GM12864 (cell line): Measurements from ENCODE around the gene CTNNBL1.

ENCODE experiments used
- DNase-seq: peaks from one replicate; pipeline ENCODE4 v3.0.0-alpha.2; 2011; ENCODE audit warnings: low read depth
- H3K4me3 ChIP-seq: 2 replicates; pipeline ENCODE4 v1.5.1; 2011; ENCODE audit warnings: mild to moderate bottlenecking, low read depth, low read length, control low read depth
- CTCF ChIP-seq: IDR thresholded peaks from 2 replicates; pipeline ENCODE4 v1.5.1; 2011; ENCODE audit warnings: low read depth, mild to moderate bottlenecking, moderate library complexity, low read length, control low read depth, inconsistent platforms; ENCODE audit errors: missing control alignments

CTNNBL1 gene

GRCh38 chr20:37801921-37802320 is 108.1 kb downstream of the CTNNBL1 start:
- H3K4me3 ChIP-seq, result no peak overlapping the region
- no peak for TF ChIP-seq CTCF
- no peak for DNase-seq

- no peak for TF ChIP-seq CTCF
- H3K4me3 ChIP-seq, result peak overlapping the region; percentile 22; the same call in 1 of the 2 replicates
- DNase-seq, result peak; percentile 62
Measured at GRCh38 chr20:37803438-37804307, 109.8 kb downstream of the CTNNBL1 start.

DNA sequence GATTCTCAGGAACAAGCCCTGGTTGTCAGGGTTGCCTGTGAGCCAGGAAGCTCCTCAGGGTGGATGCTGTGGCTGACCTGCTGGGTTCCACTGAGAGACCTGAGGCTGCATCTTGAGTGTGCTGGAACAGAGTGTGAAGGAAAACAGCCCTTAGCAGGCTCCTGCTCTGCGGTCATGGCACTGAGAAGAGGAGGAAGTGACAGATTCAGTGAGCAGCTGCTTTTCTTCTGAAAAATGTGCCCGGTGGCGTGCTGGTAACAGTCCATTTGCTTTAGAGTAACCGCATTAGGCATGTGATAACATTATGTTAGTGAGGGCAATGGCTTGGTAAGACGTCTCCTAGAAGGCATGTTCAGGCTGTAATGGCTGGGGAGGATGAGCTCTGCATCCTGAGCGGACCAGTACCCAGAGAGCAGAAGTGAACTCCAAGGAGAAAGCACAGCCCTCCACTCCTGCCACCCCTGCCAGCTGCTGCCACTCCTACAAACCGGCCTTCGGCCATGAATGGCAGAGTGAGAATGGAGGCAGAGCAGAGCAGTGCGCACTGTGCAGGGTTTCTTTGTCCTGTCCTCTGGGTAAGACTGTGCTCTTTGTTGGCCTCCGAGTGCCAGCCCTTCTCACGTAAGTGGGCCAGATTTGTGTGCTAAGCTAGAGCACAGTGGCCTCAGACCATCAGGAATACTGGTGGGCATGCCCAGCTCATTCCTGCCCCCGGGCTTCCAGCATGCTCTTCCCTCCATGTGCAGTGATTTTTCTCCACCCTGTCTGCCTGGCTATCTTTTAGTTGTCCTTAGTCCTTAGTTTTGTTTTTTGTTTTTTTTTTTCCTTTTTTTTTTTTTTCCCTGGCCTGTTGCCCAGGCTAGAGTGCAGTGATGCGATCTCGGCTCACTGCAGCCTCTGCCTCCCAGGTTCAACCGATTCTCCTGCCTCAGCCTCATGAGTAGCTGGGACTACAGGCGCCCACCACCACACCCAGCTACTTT is 111.0 kb downstream of the CTNNBL1 start:
- DNase-seq, result peak; percentile 65
- peak overlapping the region; percentile 22; the same call in 1 of the 2 replicates for H3K4me3 ChIP-seq
- no peak for TF ChIP-seq CTCF

GRCh38 chr20:37807471-37808232 is 113.8 kb downstream of the CTNNBL1 start:
- DNase-seq, result no peak
- no peak overlapping the region for H3K4me3 ChIP-seq
- TF ChIP-seq CTCF, result no peak

DNA sequence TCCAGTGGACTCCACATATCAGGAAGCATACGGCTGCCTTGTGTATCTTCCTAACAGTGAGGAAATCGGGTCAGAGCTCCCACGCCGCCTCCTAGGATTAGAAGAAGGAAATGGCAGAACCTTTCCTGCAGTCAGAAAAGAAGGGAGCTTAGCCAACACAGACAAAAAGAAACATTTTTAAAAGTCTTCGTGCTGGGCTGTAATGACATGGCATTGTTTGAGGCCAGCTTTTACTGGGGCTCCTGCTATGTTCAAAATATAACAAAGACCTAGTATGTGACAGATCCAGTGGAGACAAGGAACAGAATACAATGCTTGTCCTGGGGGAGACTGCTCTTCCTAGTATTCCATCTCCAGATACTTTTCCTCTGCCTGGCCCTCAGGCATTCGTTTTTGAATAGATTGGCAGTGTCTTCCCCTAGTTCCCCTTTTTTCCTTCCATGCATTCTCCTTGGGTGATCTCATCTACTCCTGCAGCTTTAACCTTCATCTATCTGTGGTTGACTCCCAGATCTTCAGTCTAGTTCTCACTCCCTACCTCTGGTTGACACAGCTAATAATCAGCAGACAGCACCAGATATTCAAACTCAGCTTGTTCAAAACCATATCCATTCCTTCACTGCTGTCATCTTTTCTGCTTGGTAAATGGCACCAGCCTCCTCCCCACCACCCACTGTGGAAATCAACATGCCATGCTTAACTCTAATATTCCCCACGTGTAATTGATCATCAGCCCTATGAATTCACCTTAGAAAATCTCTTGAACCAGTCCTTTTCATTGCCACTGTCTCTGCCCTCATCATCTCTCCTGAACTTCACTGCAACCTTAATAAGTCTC is 114.6 kb downstream of the CTNNBL1 start:
- DNase-seq, result no peak
- no peak for TF ChIP-seq CTCF
- H3K4me3 ChIP-seq, result no peak overlapping the region

GRCh38 chr20:37810027-37810426 is 116.2 kb downstream of the CTNNBL1 start:
- no peak for DNase-seq
- no peak overlapping the region for H3K4me3 ChIP-seq
- TF ChIP-seq CTCF, result no peak
